ENCODE results near the gene RNASEH2C. TPM values are rescaled to one million over a fixed set of nuclear protein-coding genes. Genes with fewer than 3 reads are reported as not detected.
A peak's percentile ranks its signal among the peaks of the same experiment; 100 is the strongest.
"Not testable (repeated sequence)": the region's sequence is repeated elsewhere in the genome, so short reads cannot be mapped to it uniquely, and the experiment has no call there.

The RNASEH2C gene
- total RNA-seq (10 to 100 TPM; 35.8 to 77.4 (median 70.7) TPM), total RNA-seq (27.6 to 74.3 (median 44.0) reads per million in 29 experiments)
- total RNA-seq (2013), result 46.3 TPM

DNA sequence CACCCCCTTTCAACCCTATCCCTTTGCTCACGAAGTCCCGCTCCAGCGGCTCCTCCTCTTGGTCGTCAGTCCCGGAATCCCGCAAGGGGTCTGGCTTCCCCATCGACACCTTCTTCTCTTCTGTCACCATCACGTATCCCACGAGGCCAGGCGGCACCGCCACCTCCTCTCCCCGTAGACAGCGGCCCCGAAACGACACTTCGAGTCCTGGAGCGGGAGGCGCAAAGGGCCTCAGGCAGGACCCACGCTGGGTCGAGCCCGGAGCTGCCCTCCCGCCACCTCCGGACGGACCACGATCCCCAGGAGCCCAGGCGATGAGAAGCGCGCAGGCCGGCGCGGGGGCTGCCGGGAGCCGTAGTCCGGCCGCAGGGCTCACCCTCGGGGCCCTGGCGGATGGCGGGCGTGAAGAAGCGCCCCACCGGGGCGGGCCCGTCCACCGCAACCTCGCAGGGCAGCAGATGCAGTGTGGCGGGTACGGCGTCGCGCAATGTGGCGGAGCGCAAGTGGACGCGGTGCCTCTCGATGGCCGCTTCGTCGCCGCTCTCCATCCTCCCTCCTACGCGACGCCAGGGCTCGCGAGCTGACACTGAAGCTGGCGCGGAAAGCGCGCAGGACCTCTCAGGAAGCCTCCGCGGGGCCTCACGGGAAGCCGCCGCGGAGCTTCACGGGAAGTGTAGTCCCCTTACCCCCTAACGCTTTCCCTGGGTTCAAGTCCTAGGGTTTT lies at the start of gene RNASEH2C:
RNASEH2C (minus strand) TSS at position 588 of the 724 bp plus-strand sequence; CDS start at position 548, 40 bp downstream.
- H3K4me1 ChIP-seq (ENCODE audit: control insufficient read depth in 1 of 2, extremely low read depth in 1 of 2, insufficient read depth in 2 of 2, low read length in 2 of 2), result peaks cover 11 to 23% of the 10 kb centered on the region in 2 experiments
- H3K27me3 Mint-ChIP-seq, result no peaks in the 10 kb centered on the region
- H3K27me3 ChIP-seq (replicated peaks in 1 of 2; ENCODE audit: control insufficient read depth in 2 of 2, extremely low read depth in 1 of 2, insufficient read depth in 2 of 2, low read length in 1 of 2), result no peaks in the 10 kb centered on the region
- peak within 1 kb of the TSS; percentile 83 to 86 for H3K27ac Mint-ChIP-seq
- peaks cover 31 to 36% (median 35%) of the 10 kb centered on the region in 3 donors for H3K4me1 Mint-ChIP-seq
- no peaks in the 10 kb centered on the region for H3K9me3 Mint-ChIP-seq
- H3K36me3 ChIP-seq (ENCODE audit: control insufficient read depth in 2 of 2, extremely low read depth in 1 of 2, insufficient read depth in 1 of 2, low read length in 1 of 2), result peaks cover 20 to 38% of the 10 kb centered on the region in 2 donors
- H3K27ac ChIP-seq (ENCODE audit: low read length), result peak within 1 kb of the TSS; percentile 56
- H3K4me3 ChIP-seq (ENCODE audit: control insufficient read depth in 1 of 2, extremely low read depth in 1 of 2, low read length in 1 of 2), result peak within 1 kb of the TSS; percentile 85 to 91
- ChIA-PET CTCF (interaction anchor here (0.6 to 1.5 kb wide), 6 partner anchors 9 to 98 kb away, joined by 3 to 9 read pairs (median 4); partner anchors contain the start of gene KAT5 (in 1 of the 2)), POLR2A (interaction anchor here (0.6 to 0.7 kb wide), 2 partner anchors 706 to 1019 kb away, joined by 3 to 4 read pairs; partner anchors contain the start of gene ARL2 (in 1 of the 2))
- DNase-seq (peak; percentile 41 to 85 (median 67)), ATAC-seq (replicated peaks in 1 of 4) (peak; percentile 91 to 96 (median 94))
- peak within 1 kb of the TSS; percentile 87 to 93 (median 90) for H3K4me3 Mint-ChIP-seq
- H3K9me3 ChIP-seq, result no peaks in the 10 kb centered on the region
- 0% methylated on average over 64 of the region's 76 CpGs for WGBS (ENCODE audit: insufficient coverage)
- peaks cover 21% of the 10 kb centered on the region for H3K36me3 Mint-ChIP-seq

- CTCF ChIA-PET, result interaction anchor here in 1 of 2 donors (0.7 kb wide), 1 partner anchor 1905 kb away, joined by 3 read pairs; no protein-coding TSS in a partner anchor
- POLR2A ChIA-PET, result interaction anchor here in 1 of 2 donors (0.7 kb wide), 1 partner anchor 58 kb away, joined by 6 read pairs; no protein-coding TSS in a partner anchor
- peaks cover 3 to 11% (median 3%) of the 10 kb centered on the region in 3 donors for H3K4me1 Mint-ChIP-seq
- H3K36me3 ChIP-seq (ENCODE audit: control insufficient read depth in 2 of 2, extremely low read depth in 1 of 2, insufficient read depth in 1 of 2, low read length in 1 of 2); H3K27me3 ChIP-seq (replicated peaks in 1 of 2; ENCODE audit: control insufficient read depth in 2 of 2, extremely low read depth in 1 of 2, insufficient read depth in 2 of 2, low read length in 1 of 2); H3K27me3 Mint-ChIP-seq; H3K36me3 Mint-ChIP-seq; H3K9me3 Mint-ChIP-seq; H3K27ac Mint-ChIP-seq; H3K9me3 ChIP-seq; ATAC-seq (replicated peaks in 1 of 4); H3K4me1 ChIP-seq (ENCODE audit: control insufficient read depth in 1 of 2, extremely low read depth in 1 of 2, insufficient read depth in 2 of 2, low read length in 2 of 2); DNase-seq; H3K27ac ChIP-seq (ENCODE audit: low read length); H3K4me3 Mint-ChIP-seq; H3K4me3 ChIP-seq (ENCODE audit: control insufficient read depth in 1 of 2, extremely low read depth in 1 of 2, low read length in 1 of 2): not testable (repeated sequence)
- no CpG with 5 or more reads among the region's 5 CpGs for WGBS (ENCODE audit: insufficient coverage)
Measured at GRCh38 chr11:65767806-65768205, 47.2 kb upstream of the RNASEH2C start.

- Mint-ChIP-seq H3K9me3 (no peaks in the 10 kb centered on the region), H3K4me3 (no peak overlapping the region), H3K36me3 (no peaks in the 10 kb centered on the region), H3K4me1 (peaks cover 3 to 11% (median 3%) of the 10 kb centered on the region in 3 donors), H3K27ac (no peak overlapping the region), H3K27me3 (no peaks in the 10 kb centered on the region)
- CTCF ChIA-PET, result interaction anchor here (0.5 to 0.7 kb wide), 3 partner anchors 38 to 1904 kb away, joined by 3 to 7 read pairs (median 3); no protein-coding TSS in a partner anchor
- H3K36me3 ChIP-seq (ENCODE audit: control insufficient read depth in 2 of 2, extremely low read depth in 1 of 2, insufficient read depth in 1 of 2, low read length in 1 of 2), result no peaks in the 10 kb centered on the region
- no peak overlapping the region for H3K27ac ChIP-seq (ENCODE audit: low read length)
- DNase-seq (no peak), ATAC-seq (replicated peaks in 1 of 4) (no peak)
- H3K27me3 ChIP-seq (replicated peaks in 1 of 2; ENCODE audit: control insufficient read depth in 2 of 2, extremely low read depth in 1 of 2, insufficient read depth in 2 of 2, low read length in 1 of 2), result no peaks in the 10 kb centered on the region
- WGBS (ENCODE audit: insufficient coverage), result 77% methylated on average over 2 of the region's 10 CpGs
- H3K9me3 ChIP-seq, result no peaks in the 10 kb centered on the region
- no peaks in the 10 kb centered on the region for H3K4me1 ChIP-seq (ENCODE audit: control insufficient read depth in 1 of 2, extremely low read depth in 1 of 2, insufficient read depth in 2 of 2, low read length in 2 of 2)
- POLR2A ChIA-PET, result interaction anchor here in 1 of 2 donors (0.7 kb wide), 1 partner anchor 59 kb away, joined by 6 read pairs; no protein-coding TSS in a partner anchor
- no peak overlapping the region for H3K4me3 ChIP-seq (ENCODE audit: control insufficient read depth in 1 of 2, extremely low read depth in 1 of 2, low read length in 1 of 2)
Measured at GRCh38 chr11:65767406-65767805, 46.8 kb upstream of the RNASEH2C start.

DNA sequence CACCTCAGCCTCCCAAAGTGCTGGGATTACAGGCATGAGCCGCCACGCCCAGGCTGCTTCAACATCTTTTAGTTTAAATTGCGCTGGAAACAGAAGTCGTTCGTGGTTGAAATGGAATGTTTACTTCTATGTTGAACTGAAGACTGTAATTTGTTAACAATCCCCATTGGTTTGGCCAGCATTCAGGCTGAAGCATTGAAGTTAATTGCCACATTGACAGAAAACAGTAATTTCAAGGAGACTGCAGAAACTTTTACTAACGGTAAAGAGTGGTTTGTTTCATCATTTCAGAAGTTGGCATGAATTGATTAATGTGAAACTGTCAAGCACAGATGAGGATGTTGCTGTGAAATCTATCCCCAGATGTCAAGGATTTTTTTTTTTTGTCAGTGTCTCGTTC lies 45.9 kb upstream of the RNASEH2C start:
- POLR2A ChIA-PET, result no interaction called here
- no peak overlapping the region for H3K4me3 ChIP-seq (ENCODE audit: control insufficient read depth in 1 of 2, extremely low read depth in 1 of 2, low read length in 1 of 2)
- 20% methylated on average over 1 of the region's 7 CpGs for WGBS (ENCODE audit: insufficient coverage)
- Mint-ChIP-seq H3K27me3 (no peaks in the 10 kb centered on the region), H3K4me3 (no peak overlapping the region), H3K9me3 (no peaks in the 10 kb centered on the region), H3K36me3 (no peaks in the 10 kb centered on the region), H3K27ac (no peak overlapping the region), H3K4me1 (peaks cover 3 to 11% (median 3%) of the 10 kb centered on the region in 3 donors)
- ATAC-seq (replicated peaks in 1 of 4) (no peak), DNase-seq (no peak)
- no peak overlapping the region for H3K27ac ChIP-seq (ENCODE audit: low read length)
- H3K27me3 ChIP-seq (replicated peaks in 1 of 2; ENCODE audit: control insufficient read depth in 2 of 2, extremely low read depth in 1 of 2, insufficient read depth in 2 of 2, low read length in 1 of 2), result no peaks in the 10 kb centered on the region
- CTCF ChIA-PET, result interaction anchor here in 1 of 2 donors (0.7 kb wide), 1 partner anchor 67 kb away, joined by 3 read pairs; no protein-coding TSS in a partner anchor
- H3K9me3 ChIP-seq, result no peaks in the 10 kb centered on the region
- H3K4me1 ChIP-seq (ENCODE audit: control insufficient read depth in 1 of 2, extremely low read depth in 1 of 2, insufficient read depth in 2 of 2, low read length in 2 of 2), result no peaks in the 10 kb centered on the region
- H3K36me3 ChIP-seq (ENCODE audit: control insufficient read depth in 2 of 2, extremely low read depth in 1 of 2, insufficient read depth in 1 of 2, low read length in 1 of 2), result no peaks in the 10 kb centered on the region

GRCh38 chr11:65764434-65764833 lies 43.8 kb upstream of the RNASEH2C start:
- Mint-ChIP-seq H3K9me3 (no peaks in the 10 kb centered on the region), H3K27ac (no peak overlapping the region), H3K4me3 (no peak overlapping the region), H3K27me3 (peaks cover under 1 to 8% of the 10 kb centered on the region in 2 donors), H3K4me1 (peaks cover 0 to under 1% (median 0%) of the 10 kb centered on the region in 3 donors), H3K36me3 (no peaks in the 10 kb centered on the region)
- ATAC-seq (replicated peaks in 1 of 4) (no peak), DNase-seq (no peak)
- no peaks in the 10 kb centered on the region for H3K9me3 ChIP-seq
- WGBS (ENCODE audit: insufficient coverage), result 66% methylated on average over 3 of the region's 5 CpGs
- H3K36me3 ChIP-seq (ENCODE audit: control insufficient read depth in 2 of 2, extremely low read depth in 1 of 2, insufficient read depth in 1 of 2, low read length in 1 of 2), result no peaks in the 10 kb centered on the region
- ChIA-PET POLR2A (no interaction called here), CTCF (no interaction called here)
- H3K27me3 ChIP-seq (replicated peaks in 1 of 2; ENCODE audit: control insufficient read depth in 2 of 2, extremely low read depth in 1 of 2, insufficient read depth in 2 of 2, low read length in 1 of 2), result peaks cover 0 to 11% of the 10 kb centered on the region in 2 experiments
- no peak overlapping the region for H3K4me3 ChIP-seq (ENCODE audit: control insufficient read depth in 1 of 2, extremely low read depth in 1 of 2, low read length in 1 of 2)
- H3K4me1 ChIP-seq (ENCODE audit: control insufficient read depth in 1 of 2, extremely low read depth in 1 of 2, insufficient read depth in 2 of 2, low read length in 2 of 2), result no peaks in the 10 kb centered on the region
- H3K27ac ChIP-seq (ENCODE audit: low read length), result no peak overlapping the region

DNA sequence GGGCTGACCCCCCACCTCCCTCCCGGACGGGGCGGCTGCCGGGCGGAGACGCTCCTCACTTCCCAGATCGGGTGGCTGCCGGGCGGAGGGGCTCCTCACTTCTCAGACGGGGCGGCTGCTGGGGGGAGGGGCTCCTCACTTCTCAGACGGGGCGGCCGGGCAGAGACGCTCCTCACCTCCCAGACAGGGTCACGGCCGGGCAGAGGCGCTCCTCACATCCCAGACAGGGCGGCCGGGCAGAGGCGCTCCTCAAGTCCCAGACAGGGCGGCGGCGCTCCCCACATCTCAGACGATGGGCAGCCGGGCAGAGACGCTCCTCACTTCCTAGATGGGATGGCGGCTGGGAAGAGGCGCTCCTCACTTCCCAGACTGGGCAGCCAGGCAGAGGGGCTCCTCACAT lies 42.2 kb upstream of the RNASEH2C start:
- H3K9me3 ChIP-seq, H3K9me3 Mint-ChIP-seq: not testable (repeated sequence)

More for the DNA sequence above, 42.2 kb upstream of the RNASEH2C start:
- H3K27ac Mint-ChIP-seq; CTCF ChIA-PET; H3K4me3 ChIP-seq (ENCODE audit: control insufficient read depth in 1 of 2, extremely low read depth in 1 of 2, low read length in 1 of 2); H3K4me1 ChIP-seq (ENCODE audit: control insufficient read depth in 1 of 2, extremely low read depth in 1 of 2, insufficient read depth in 2 of 2, low read length in 2 of 2); H3K4me3 Mint-ChIP-seq; H3K4me1 Mint-ChIP-seq; DNase-seq; H3K36me3 ChIP-seq (ENCODE audit: control insufficient read depth in 2 of 2, extremely low read depth in 1 of 2, insufficient read depth in 1 of 2, low read length in 1 of 2); POLR2A ChIA-PET; H3K27ac ChIP-seq (ENCODE audit: low read length); ATAC-seq (replicated peaks in 1 of 4); H3K36me3 Mint-ChIP-seq: not testable (repeated sequence)
- peaks cover 7 to 18% of the 10 kb centered on the region in 2 donors for H3K27me3 Mint-ChIP-seq
- WGBS (ENCODE audit: insufficient coverage), result 89% methylated on average over 10 of the region's 29 CpGs
- H3K27me3 ChIP-seq (replicated peaks in 1 of 2; ENCODE audit: control insufficient read depth in 2 of 2, extremely low read depth in 1 of 2, insufficient read depth in 2 of 2, low read length in 1 of 2), result peaks cover 0 to 17% of the 10 kb centered on the region in 2 experiments
